HEK293T (cell line): ENCODE data around the gene C5AR1.

Experiments used
- ARNT ChIP-seq: fragments of 450-650 bp; IDR thresholded peaks from 2 replicates; pipeline ENCODE4 v1.6.1; 2017; ENCODE audit warnings: mild to moderate bottlenecking
- BHLHE40 ChIP-seq: fragments of 450-650 bp; IDR thresholded peaks from 2 replicates; pipeline ENCODE4 v1.6.1; 2016; ENCODE audit warnings: mild to moderate bottlenecking, moderate library complexity, borderline replicate concordance
- FOXK2 ChIP-seq: fragments of 450-650 bp; IDR thresholded peaks from 2 replicates; pipeline ENCODE4 v1.6.1; 2016; ENCODE audit warnings: mild to moderate bottlenecking
- NFRKB ChIP-seq: fragments of 450-650 bp; IDR thresholded peaks from 2 replicates; pipeline ENCODE4 v1.6.1; 2016; ENCODE audit warnings: mild to moderate bottlenecking, moderate library complexity
- SP1 ChIP-seq: fragments of 450-650 bp; IDR thresholded peaks from 2 replicates; pipeline ENCODE4 v1.6.1; 2017
- TARDBP ChIP-seq: fragments of 450-650 bp; IDR thresholded peaks from 2 replicates; pipeline ENCODE4 v1.6.1; 2016

- TF ChIP-seq NFRKB (no peak), SP1 (no peak), TARDBP (no peak), FOXK2 (no peak), BHLHE40 (no peak), ARNT (no peak)
Measured at GRCh38 chr19:47275791-47276461, 33.7 kb upstream of the C5AR1 start.
